Neural cell (in vitro differentiated cells): ENCODE results near the gene TM9SF4.

ENCODE experiments used
- EP300 ChIP-seq: fragments of 450-650 bp; conservative IDR thresholded peaks from 2 replicates; pipeline ENCODE4 v1.6.1; 2014; ENCODE audit warnings: antibody characterized with exemption, mild to moderate bottlenecking, moderate library complexity; ENCODE audit not compliant: poor library complexity, severe bottlenecking
- EZH2 ChIP-seq: fragments of 200-600, 300-800 bp; shearing (Covaris generic), sonication (generic); IDR thresholded peaks from 2 replicates; pipeline ENCODE4 v1.6.1; 2014; ENCODE audit warnings: antibody characterized with exemption, low read length, borderline replicate concordance, mild to moderate bottlenecking; ENCODE audit not compliant: insufficient read depth, poor library complexity, severe bottlenecking
- POLR2AphosphoS5 ChIP-seq: IDR thresholded peaks from 2 replicates; pipeline ENCODE4 v1.6.1; 2012
- RAD21 ChIP-seq: fragments of 450-650 bp; conservative IDR thresholded peaks from 2 replicates; pipeline ENCODE4 v1.6.1; 2014; ENCODE audit warnings: antibody characterized with exemption, mild to moderate bottlenecking, moderate library complexity
- TF ChIP-seq, protein P1 (sequence below): fragments of 450-650 bp; IDR thresholded peaks from 2 replicates; pipeline ENCODE4 v1.5.1; 2014; ENCODE audit warnings: antibody characterized with exemption, mild to moderate bottlenecking, moderate library complexity; ENCODE audit not compliant: poor library complexity, severe bottlenecking

DNA sequence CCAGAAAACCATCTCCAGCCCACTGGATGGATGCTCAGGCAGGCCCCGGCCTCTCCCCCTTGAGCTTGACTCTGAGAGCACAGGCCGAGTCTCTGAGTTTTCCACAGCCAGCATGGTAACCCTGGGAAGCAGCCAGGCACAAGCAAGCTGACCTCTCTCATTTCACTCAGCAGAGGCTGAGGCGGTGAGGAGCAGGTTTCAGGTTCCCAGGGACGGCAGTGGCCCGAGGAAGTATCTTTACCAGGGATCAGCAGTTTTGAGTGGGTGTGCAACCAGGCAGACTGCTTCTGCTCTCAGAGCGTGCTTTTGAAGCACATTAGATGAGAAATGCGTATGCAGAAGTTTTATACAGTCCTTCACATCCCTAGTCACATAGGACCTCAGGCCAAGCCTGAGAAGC lies 44.8 kb upstream of the TM9SF4 start:
- TF ChIP-seq, protein P1, sequence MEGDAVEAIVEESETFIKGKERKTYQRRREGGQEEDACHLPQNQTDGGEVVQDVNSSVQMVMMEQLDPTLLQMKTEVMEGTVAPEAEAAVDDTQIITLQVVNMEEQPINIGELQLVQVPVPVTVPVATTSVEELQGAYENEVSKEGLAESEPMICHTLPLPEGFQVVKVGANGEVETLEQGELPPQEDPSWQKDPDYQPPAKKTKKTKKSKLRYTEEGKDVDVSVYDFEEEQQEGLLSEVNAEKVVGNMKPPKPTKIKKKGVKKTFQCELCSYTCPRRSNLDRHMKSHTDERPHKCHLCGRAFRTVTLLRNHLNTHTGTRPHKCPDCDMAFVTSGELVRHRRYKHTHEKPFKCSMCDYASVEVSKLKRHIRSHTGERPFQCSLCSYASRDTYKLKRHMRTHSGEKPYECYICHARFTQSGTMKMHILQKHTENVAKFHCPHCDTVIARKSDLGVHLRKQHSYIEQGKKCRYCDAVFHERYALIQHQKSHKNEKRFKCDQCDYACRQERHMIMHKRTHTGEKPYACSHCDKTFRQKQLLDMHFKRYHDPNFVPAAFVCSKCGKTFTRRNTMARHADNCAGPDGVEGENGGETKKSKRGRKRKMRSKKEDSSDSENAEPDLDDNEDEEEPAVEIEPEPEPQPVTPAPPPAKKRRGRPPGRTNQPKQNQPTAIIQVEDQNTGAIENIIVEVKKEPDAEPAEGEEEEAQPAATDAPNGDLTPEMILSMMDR: no peak
- TF ChIP-seq RAD21 (no peak), EZH2 (no peak), POLR2AphosphoS5 (no peak), EP300 (no peak)
